HG03095 (cell line): ENCODE data around the gene ATG16L1.

ENCODE experiments used
- ATAC-seq: cut with Tn5 transposase; IDR thresholded peaks from one replicate; pipeline ENCODE4 v1.9.1; 2021; ENCODE audit warnings: moderate library complexity; ENCODE audit not compliant: unreplicated experiment

Gene ATG16L1

GRCh38 chr2:233251306-233252116, at the start of gene ATG16L1:
ATG16L1 (plus strand) TSS chr2:233251673; CDS start chr2:233251828, 155 bp downstream.
- peak; percentile 91 for ATAC-seq

GRCh38 chr2:233202531-233202944, 48.9 kb upstream of the ATG16L1 start:
- no peak for ATAC-seq

GRCh38 chr2:233203060-233203459, 48.4 kb upstream of the ATG16L1 start:
- ATAC-seq = no peak

GRCh38 chr2:233204286-233204936, 47.1 kb upstream of the ATG16L1 start:
- ATAC-seq = no peak

- ATAC-seq = no peak
Measured at GRCh38 chr2:233208382-233209116, 42.9 kb upstream of the ATG16L1 start.

- ATAC-seq = no peak
Measured at GRCh38 chr2:233209117-233209532, 42.3 kb upstream of the ATG16L1 start.

- no peak for ATAC-seq
Measured at GRCh38 chr2:233209533-233210171, 41.8 kb upstream of the ATG16L1 start.

- ATAC-seq = no peak
Measured at GRCh38 chr2:233210281-233210680, 41.2 kb upstream of the ATG16L1 start.

- no peak for ATAC-seq
Measured at GRCh38 chr2:233210843-233211547, 40.5 kb upstream of the ATG16L1 start.

GRCh38 chr2:233211548-233211895, 40.0 kb upstream of the ATG16L1 start:
- no peak for ATAC-seq

- ATAC-seq = no peak
Measured at GRCh38 chr2:233213011-233213410, 38.5 kb upstream of the ATG16L1 start.

GRCh38 chr2:233213975-233214374, 37.5 kb upstream of the ATG16L1 start:
- ATAC-seq = no peak

GRCh38 chr2:233217892-233218377, 33.5 kb upstream of the ATG16L1 start:
- ATAC-seq = no peak

- no peak for ATAC-seq
Measured at GRCh38 chr2:233218836-233219235, 32.6 kb upstream of the ATG16L1 start.

GRCh38 chr2:233219848-233220247, 31.6 kb upstream of the ATG16L1 start:
- no peak for ATAC-seq

GRCh38 chr2:233221378-233222063, 30.0 kb upstream of the ATG16L1 start:
- no peak for ATAC-seq

- peak; percentile 76 for ATAC-seq
Measured at GRCh38 chr2:233223059-233223894, 28.2 kb upstream of the ATG16L1 start.

- ATAC-seq = no peak
Measured at GRCh38 chr2:233225230-233226068, 26.0 kb upstream of the ATG16L1 start.
